Measurements from ENCODE around the gene DCAF4.
A peak's percentile ranks its signal among the peaks of the same experiment; 100 is the strongest.
"Not testable (repeated sequence)": the region's sequence is repeated elsewhere in the genome, so short reads cannot be mapped to it uniquely, and the experiment has no call there.

DCAF4 gene

GRCh38 chr14:72939630-72940029 is 13.4 kb downstream of the DCAF4 start:
- DNase-seq, result no peak

- DNase-seq, result no peak
Observed at GRCh38 chr14:72941286-72941985, 15.2 kb downstream of the DCAF4 start.

GRCh38 chr14:72942934-72943333 is 16.7 kb downstream of the DCAF4 start:
- DNase-seq, result no peak

- DNase-seq, result no peak
Observed at GRCh38 chr14:72943876-72944430, 17.7 kb downstream of the DCAF4 start.

- DNase-seq, result no peak
Observed at GRCh38 chr14:72945356-72946027, 19.2 kb downstream of the DCAF4 start.

- no peak for DNase-seq
Observed at GRCh38 chr14:72946491-72946890, 20.2 kb downstream of the DCAF4 start.

- DNase-seq, result no peak
Observed at GRCh38 chr14:72947366-72948160, 21.3 kb downstream of the DCAF4 start.

GRCh38 chr14:72948481-72949138 is 22.3 kb downstream of the DCAF4 start:
- DNase-seq, result peak; percentile 49 to 56

GRCh38 chr14:72952171-72952570 is 25.9 kb downstream of the DCAF4 start:
- no peak for DNase-seq

GRCh38 chr14:72956741-72957140 is 30.5 kb downstream of the DCAF4 start:
- not testable (repeated sequence) for DNase-seq

GRCh38 chr14:72957213-72957612 is 30.9 kb downstream of the DCAF4 start:
- no peak for DNase-seq

GRCh38 chr14:72958548-72958947 is 32.3 kb downstream of the DCAF4 start:
- no peak for DNase-seq

- not testable (repeated sequence) for DNase-seq
Observed at GRCh38 chr14:72961016-72961415, 34.8 kb downstream of the DCAF4 start.

- DNase-seq, result no peak
Observed at GRCh38 chr14:72961579-72962335, 35.5 kb downstream of the DCAF4 start.

GRCh38 chr14:72962336-72962754 is 36.1 kb downstream of the DCAF4 start:
- DNase-seq, result not testable (repeated sequence)

GRCh38 chr14:72962829-72963312 is 36.6 kb downstream of the DCAF4 start:
- no peak for DNase-seq

- no peak for DNase-seq
Observed at GRCh38 chr14:72965249-72965648, 39.0 kb downstream of the DCAF4 start.

- DNase-seq, result no peak
Observed at GRCh38 chr14:72966038-72966437, 39.8 kb downstream of the DCAF4 start.

GRCh38 chr14:72968316-72968715 is 42.1 kb downstream of the DCAF4 start:
- DNase-seq, result no peak

- DNase-seq, result no peak
Observed at GRCh38 chr14:72970058-72970630, 43.9 kb downstream of the DCAF4 start.

GRCh38 chr14:72970824-72971434 is 44.7 kb downstream of the DCAF4 start:
- no peak for DNase-seq

Measured in CD4-positive, alpha-beta T cell treated with Interleukin-4 for 1 hour (primary cell).